IMR-90 (cell line): Measurements from ENCODE around the gene CYTH4. TPM values are rescaled to one million over a fixed set of nuclear protein-coding genes. Genes with fewer than 3 reads are reported as not detected.

Experiments
- ATAC-seq: fragments of 200-7000 bp; cut with Tn5 transposase; 2 replicates; pipeline ENCODE4 v1.9.1; 2020; ENCODE audit warnings: low read depth, mild to moderate bottlenecking, moderate library complexity
- BruUV-seq: library from RNA; stranded (reverse); fragments of 400-500 nt; replicated peaks from 2 replicates; lab custom pipeline; 2021; lab: Mats Ljungman, UMichigan
- CTCF ChIA-PET: fragments of 300-600 bp; formaldehyde crosslinking; extraction: SDS; loops from one replicate; lab custom pipeline; 2021; ENCODE audit warnings: antibody characterized with exemption; lab: Yijun Ruan, JAX
- POLR2A ChIA-PET: fragments of 300-600 bp; sonication (Branson Sonifier 250); formaldehyde crosslinking; loops from one replicate; lab custom pipeline; 2022; ENCODE audit warnings: antibody characterized with exemption; ENCODE audit not compliant: unreplicated experiment; lab: Charles Lee
- DNase-seq: peaks from one replicate; pipeline ENCODE4 v3.0.0; 2013
- H2AFZ ChIP-seq: replicated peaks from 2 replicates; pipeline ENCODE3; 2013; ENCODE audit warnings: low read length, mild to moderate bottlenecking; ENCODE audit not compliant: poor library complexity
- H2AK5ac ChIP-seq: 2 replicates; pipeline ENCODE4 v1.6.1; 2013; ENCODE audit warnings: low read depth, low read length, inconsistent platforms
- H2AK9ac ChIP-seq: replicated peaks from 2 replicates; pipeline ENCODE3; 2013; ENCODE audit warnings: mild to moderate bottlenecking, low read depth, low read length, moderate library complexity; ENCODE audit not compliant: poor library complexity
- H2BK120ac ChIP-seq: 2 replicates; pipeline ENCODE4 v1.6.1; 2013; ENCODE audit warnings: low read depth, low read length, inconsistent platforms
- H2BK15ac ChIP-seq: 3 replicates; pipeline ENCODE4 v1.6.1; 2013; ENCODE audit warnings: low read depth, low read length, inconsistent platforms
- H2BK20ac ChIP-seq: 2 replicates; pipeline ENCODE4 v1.6.1; 2013; ENCODE audit warnings: low read depth, mild to moderate bottlenecking, inconsistent platforms, low read length, moderate library complexity
- H2BK5ac ChIP-seq: 2 replicates; pipeline ENCODE4 v1.6.1; 2013; ENCODE audit warnings: mild to moderate bottlenecking, low read depth, low read length, inconsistent platforms; ENCODE audit not compliant: poor library complexity, severe bottlenecking
- H3K14ac ChIP-seq: replicated peaks from 2 replicates; pipeline ENCODE4 v1.6.1; 2013; ENCODE audit warnings: low read depth, low read length, inconsistent platforms
- H3K18ac ChIP-seq: 2 replicates; pipeline ENCODE4 v1.6.1; 2013; ENCODE audit warnings: low read depth, low read length, control low read depth
- H3K23ac ChIP-seq: 2 replicates; pipeline ENCODE4 v1.6.1; 2013; ENCODE audit warnings: low read depth, low read length, inconsistent platforms
- H3K27ac ChIP-seq: 2 replicates; pipeline ENCODE4 v1.5.1; 2013; ENCODE audit warnings: mild to moderate bottlenecking, control low read depth, low read length; ENCODE audit not compliant: insufficient read depth
- H3K27me3 ChIP-seq: 2 replicates; pipeline ENCODE4 v1.6.1; 2013; ENCODE audit warnings: low read length; ENCODE audit not compliant: control insufficient read depth, insufficient read depth
- H3K36me3 ChIP-seq: 2 replicates; pipeline ENCODE4 v1.6.1; 2013; ENCODE audit warnings: low read length, mixed read lengths; ENCODE audit not compliant: control insufficient read depth, insufficient read depth
- H3K4ac ChIP-seq: 2 replicates; pipeline ENCODE4 v1.6.1; 2013; ENCODE audit warnings: low read depth, low read length, inconsistent platforms
- H3K4me1 ChIP-seq: 2 replicates; pipeline ENCODE4 v1.6.1; 2013; ENCODE audit warnings: low read length, mixed read lengths; ENCODE audit not compliant: control insufficient read depth, insufficient read depth
- H3K4me2 ChIP-seq: 2 replicates; pipeline ENCODE4 v1.6.1; 2013; ENCODE audit warnings: low read depth, mild to moderate bottlenecking, control low read depth, low read length, moderate library complexity
- H3K4me3 ChIP-seq: 2 replicates; pipeline ENCODE4 v1.5.1; 2013; ENCODE audit warnings: low read depth, mild to moderate bottlenecking, control low read depth, low read length, moderate library complexity; ENCODE audit not compliant: insufficient read depth
- H3K56ac ChIP-seq: 2 replicates; pipeline ENCODE4 v1.6.1; 2013; ENCODE audit warnings: low read length, inconsistent platforms; ENCODE audit not compliant: insufficient read depth; ENCODE audit errors: extremely low read depth
- H3K79me1 ChIP-seq, 2 experiments: 2 replicates each; pipeline ENCODE4 v1.6.1; 2013; ENCODE audit warnings: low read length in 2 of 2, inconsistent platforms in 1 of 2, low read depth in 1 of 2
- H3K9ac ChIP-seq: 2 replicates; pipeline ENCODE4 v1.6.1; 2013; ENCODE audit warnings: low read depth, low read length, control low read depth
- H3K9me1 ChIP-seq: 2 replicates; pipeline ENCODE4 v1.6.1; 2013; ENCODE audit warnings: low read length, inconsistent platforms; ENCODE audit not compliant: insufficient read depth
- H3K9me3 ChIP-seq: 2 replicates; pipeline ENCODE4 v1.6.1; 2013; ENCODE audit warnings: low read length; ENCODE audit not compliant: control insufficient read depth, insufficient read depth
- H4K20me1 ChIP-seq: 2 replicates; pipeline ENCODE4 v1.6.1; 2013; ENCODE audit warnings: low read length, inconsistent platforms; ENCODE audit not compliant: insufficient read depth
- H4K5ac ChIP-seq: 2 replicates; pipeline ENCODE4 v1.6.1; 2013; ENCODE audit warnings: mild to moderate bottlenecking, low read depth, low read length, control low read depth
- H4K8ac ChIP-seq, 2 experiments: 2 replicates each; pipeline ENCODE4 v1.6.1; 2013; ENCODE audit warnings: low read depth in 2 of 2, low read length in 2 of 2, control low read depth in 1 of 2, inconsistent platforms in 1 of 2
- H4K91ac ChIP-seq: 2 replicates; pipeline ENCODE4 v1.6.1; 2013; ENCODE audit warnings: low read depth, low read length, inconsistent platforms; ENCODE audit not compliant: insufficient read depth
- BHLHE40 ChIP-seq: fragments of 150-350 bp; IDR thresholded peaks from 2 replicates; pipeline ENCODE4 v1.6.1; 2016; ENCODE audit warnings: mild to moderate bottlenecking, low read depth, low read length
- CEBPB ChIP-seq: IDR thresholded peaks from 2 replicates; pipeline ENCODE4 v1.6.1; 2012; ENCODE audit warnings: low read depth, low read length, improper control_type of control experiment
- MXI1 ChIP-seq: IDR thresholded peaks from 2 replicates; pipeline ENCODE4 v1.6.1; 2012; ENCODE audit warnings: low read depth, mild to moderate bottlenecking, low read length, moderate library complexity, borderline replicate concordance
- NFE2L2 ChIP-seq: fragments of 150-350 bp; IDR thresholded peaks from 2 replicates; pipeline ENCODE4 v1.6.1; 2016; ENCODE audit warnings: low read depth, mild to moderate bottlenecking, low read length
- RFX5 ChIP-seq: IDR thresholded peaks from 2 replicates; pipeline ENCODE4 v1.8.0; 2012; ENCODE audit warnings: low read depth, mild to moderate bottlenecking, low read length, moderate library complexity
- dilution Hi-C: fragments of 300-500 bp; cut with HindIII; formaldehyde crosslinking; loops from one replicate; pipeline ENCODE4 v1.14.3; 2018; ENCODE audit warnings: low sequenced_read_pairs; ENCODE audit not compliant: unreplicated experiment
- in situ Hi-C: fragments of 300-500 bp; cut with MboI; formaldehyde crosslinking; loops from 3 replicates; pipeline ENCODE4 v1.14.3; 2019; ENCODE audit warnings: low sequenced_read_pairs, inconsistent platforms, mixed read lengths
- intact Hi-C: fragments of 100-400 bp; cut with micrococcal nuclease; formaldehyde crosslinking; loops from 2 replicates; pipeline ENCODE4 v1.10.0; 2022
- polyA plus RNA-seq, 3 experiments: library from polyadenylated mRNA; depleted of rRNA; stranded (reverse); fragments of >200 nt; gene quantifications; 2 replicates each; pipeline ENCODE4 v1.2.3, GENCODE V29; 2012; ENCODE audit warnings: low replicate concordance in 1 of 3
- total RNA-seq: library from RNA; depleted of rRNA; stranded (reverse); fragments of >200 nt; gene quantifications from 2 replicates; pipeline ENCODE4 v1.2.3, GENCODE V29; 2012
- TF ChIP-seq, protein P1 (sequence below): fragments of 150-350 bp; IDR thresholded peaks from 2 replicates; pipeline ENCODE4 v1.6.1; 2017; ENCODE audit warnings: mild to moderate bottlenecking, antibody characterized with exemption, low read length, low read depth
- TF ChIP-seq, protein P2 (sequence below): conservative IDR thresholded peaks from 2 replicates; pipeline ENCODE4 v1.5.1; 2012; ENCODE audit warnings: mild to moderate bottlenecking, low read depth, low read length, improper control_type of control experiment

CYTH4 gene
- total and polyA plus RNA-seq, 2 of the 4 experiments (the other 2 are of a cell fraction) = 0.36 to 0.55 TPM

DNA sequence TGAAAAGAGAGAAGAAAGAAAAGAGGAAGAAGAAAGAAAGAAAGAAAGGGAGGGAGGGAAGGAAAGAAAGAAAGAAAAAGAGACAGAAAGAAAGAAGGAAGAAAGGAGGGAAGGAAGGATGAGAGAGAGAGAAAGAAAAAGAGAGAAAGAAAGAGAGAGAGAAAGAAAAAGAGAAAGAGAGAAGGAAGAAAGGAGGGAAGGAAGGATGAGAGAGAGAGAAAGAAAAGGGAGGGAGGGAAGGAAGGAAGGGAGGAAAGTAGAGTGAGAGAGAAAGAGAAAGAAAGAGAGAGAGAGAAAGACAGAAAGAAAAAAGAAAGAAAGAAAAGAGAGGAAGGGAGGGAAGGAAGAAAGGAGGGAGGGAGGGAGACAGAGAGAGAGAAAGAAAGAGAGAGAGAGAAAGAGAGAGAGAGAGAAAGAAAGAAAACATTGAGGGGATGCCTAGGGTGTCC, 26.7 kb upstream of the CYTH4 start:
- H3K27ac ChIP-seq = no peak overlapping the region
- no peak for ATAC-seq
- no peak overlapping the region for H2BK5ac ChIP-seq
- intact Hi-C loops = no loop called here
- H2BK15ac ChIP-seq = no peak overlapping the region
- peaks cover 7% of the 10 kb centered on the region for H3K4me1 ChIP-seq
- BruUV-seq = no TSS peak
- no peak overlapping the region for H3K56ac ChIP-seq
- no peak overlapping the region for H3K18ac ChIP-seq
- no peak for TF ChIP-seq BHLHE40
- TF ChIP-seq, protein P1, sequence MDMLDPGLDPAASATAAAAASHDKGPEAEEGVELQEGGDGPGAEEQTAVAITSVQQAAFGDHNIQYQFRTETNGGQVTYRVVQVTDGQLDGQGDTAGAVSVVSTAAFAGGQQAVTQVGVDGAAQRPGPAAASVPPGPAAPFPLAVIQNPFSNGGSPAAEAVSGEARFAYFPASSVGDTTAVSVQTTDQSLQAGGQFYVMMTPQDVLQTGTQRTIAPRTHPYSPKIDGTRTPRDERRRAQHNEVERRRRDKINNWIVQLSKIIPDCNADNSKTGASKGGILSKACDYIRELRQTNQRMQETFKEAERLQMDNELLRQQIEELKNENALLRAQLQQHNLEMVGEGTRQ = no peak
- TF ChIP-seq, protein P2, sequence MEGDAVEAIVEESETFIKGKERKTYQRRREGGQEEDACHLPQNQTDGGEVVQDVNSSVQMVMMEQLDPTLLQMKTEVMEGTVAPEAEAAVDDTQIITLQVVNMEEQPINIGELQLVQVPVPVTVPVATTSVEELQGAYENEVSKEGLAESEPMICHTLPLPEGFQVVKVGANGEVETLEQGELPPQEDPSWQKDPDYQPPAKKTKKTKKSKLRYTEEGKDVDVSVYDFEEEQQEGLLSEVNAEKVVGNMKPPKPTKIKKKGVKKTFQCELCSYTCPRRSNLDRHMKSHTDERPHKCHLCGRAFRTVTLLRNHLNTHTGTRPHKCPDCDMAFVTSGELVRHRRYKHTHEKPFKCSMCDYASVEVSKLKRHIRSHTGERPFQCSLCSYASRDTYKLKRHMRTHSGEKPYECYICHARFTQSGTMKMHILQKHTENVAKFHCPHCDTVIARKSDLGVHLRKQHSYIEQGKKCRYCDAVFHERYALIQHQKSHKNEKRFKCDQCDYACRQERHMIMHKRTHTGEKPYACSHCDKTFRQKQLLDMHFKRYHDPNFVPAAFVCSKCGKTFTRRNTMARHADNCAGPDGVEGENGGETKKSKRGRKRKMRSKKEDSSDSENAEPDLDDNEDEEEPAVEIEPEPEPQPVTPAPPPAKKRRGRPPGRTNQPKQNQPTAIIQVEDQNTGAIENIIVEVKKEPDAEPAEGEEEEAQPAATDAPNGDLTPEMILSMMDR = no peak
- TF ChIP-seq RFX5 = no peak
- no peak for TF ChIP-seq NFE2L2
- TF ChIP-seq MXI1 = no peak
- TF ChIP-seq CEBPB = no peak
- no peak overlapping the region for H2BK20ac ChIP-seq
- no peak overlapping the region for H3K23ac ChIP-seq
- DNase-seq = no peak
- H3K9me3 ChIP-seq = no peaks in the 10 kb centered on the region
- no peaks in the 10 kb centered on the region for H4K20me1 ChIP-seq
- no peak overlapping the region; a peak in 1 of 4 replicates for H4K8ac ChIP-seq
- in situ Hi-C loops = no loop called here
- H3K4ac ChIP-seq = no peak overlapping the region
- H3K4me2 ChIP-seq = no peak overlapping the region
- dilution Hi-C loops = no loop called here
- CTCF ChIA-PET = no interaction called here
- H4K5ac ChIP-seq = no peak overlapping the region
- POLR2A ChIA-PET = no interaction called here
- H4K91ac ChIP-seq = no peak overlapping the region
- H3K14ac ChIP-seq = no peak overlapping the region
- H3K27me3 ChIP-seq = peaks cover 6% of the 10 kb centered on the region; the same call in 1 of the 2 replicates
- no peak overlapping the region for H2BK120ac ChIP-seq
- H2AFZ ChIP-seq = no peak overlapping the region
- H2AK5ac ChIP-seq = no peak overlapping the region
- H3K9me1 ChIP-seq = no peaks in the 10 kb centered on the region
- no peak overlapping the region for H3K9ac ChIP-seq
- H3K4me3 ChIP-seq = no peak overlapping the region
- H3K36me3 ChIP-seq = no peaks in the 10 kb centered on the region
- peak overlapping the region; percentile 38 for H2AK9ac ChIP-seq
- H3K79me1 ChIP-seq = no peaks in the 10 kb centered on the region
